H1 (cell line): Measurements from ENCODE around the gene POLR3C. TPM values are rescaled to one million over a fixed set of nuclear protein-coding genes. Genes with fewer than 3 reads are reported as not detected.

Source experiments
- CTCF ChIA-PET: fragments of 300-600 bp; sonication (Branson Sonifier 250); formaldehyde crosslinking; loops from one replicate; lab custom pipeline; 2021; ENCODE audit not compliant: partially characterized antibody; lab: Charles Lee
- POLR2A ChIA-PET: fragments of 300-600 bp; sonication (Branson Sonifier 250); formaldehyde crosslinking; loops from one replicate; lab custom pipeline; 2021; ENCODE audit warnings: inconsistent platforms; ENCODE audit not compliant: partially characterized antibody; lab: Charles Lee
- DNase-seq, 2 experiments: peaks; one replicate each; pipeline versions ENCODE4 v3.0.0 to v3.0.0-alpha.2; 2010 to 2022; ENCODE audit warnings: low spot score in 2 of 2, low read depth in 1 of 2, mixed read lengths in 1 of 2
- FAIRE-seq: peaks from 2 replicates; lab custom pipeline; 2011; peaks lifted over from hg19 to GRCh38; lab: Jason Lieb, UNC
- H2AFZ ChIP-seq: 2 replicates; pipeline ENCODE4 v1.8.1; 2012; ENCODE audit warnings: low read length, inconsistent platforms
- H2AK5ac ChIP-seq: 2 replicates; pipeline ENCODE4 v1.6.1; 2013; ENCODE audit warnings: low read depth, low read length
- H2BK120ac ChIP-seq: replicated peaks from 2 replicates; pipeline ENCODE3; 2013; ENCODE audit warnings: low read depth, low read length, inconsistent platforms
- H2BK12ac ChIP-seq: 2 replicates; pipeline ENCODE4 v1.6.1; 2013; ENCODE audit warnings: low read depth, low read length
- H2BK15ac ChIP-seq: 2 replicates; pipeline ENCODE4 v1.6.1; 2013; ENCODE audit warnings: low read length
- H2BK20ac ChIP-seq: 2 replicates; pipeline ENCODE4 v1.6.1; 2013; ENCODE audit warnings: low read length
- H2BK5ac ChIP-seq: 2 replicates; pipeline ENCODE4 v1.6.1; 2013; ENCODE audit warnings: low read depth, low read length
- H3K14ac ChIP-seq: 2 replicates; pipeline ENCODE4 v1.6.1; 2013; ENCODE audit warnings: inconsistent platforms; ENCODE audit not compliant: insufficient read length
- H3K18ac ChIP-seq: 2 replicates; pipeline ENCODE4 v1.6.1; 2013; ENCODE audit warnings: low read length; ENCODE audit errors: extremely low read depth
- H3K23ac ChIP-seq: 2 replicates; pipeline ENCODE4 v1.6.1; 2013; ENCODE audit warnings: inconsistent platforms; ENCODE audit not compliant: insufficient read length
- H3K23me2 ChIP-seq: 2 replicates; pipeline ENCODE4 v1.6.1; 2013; ENCODE audit warnings: low read depth, low read length
- H3K27ac ChIP-seq: 2 replicates; pipeline ENCODE4 v1.6.1; 2011; ENCODE audit warnings: low read depth, low read length, inconsistent platforms
- H3K27me3 ChIP-seq, 4 experiments: replicated peaks in 1 of 4; 1 replicate in 1 of 4; 2 replicates in 3 of 4; pipeline versions ENCODE4 v1.6.1 to v1.8.1; 2011 to 2013; ENCODE audit warnings: low read length in 3 of 4, mild to moderate bottlenecking in 3 of 4, inconsistent platforms in 2 of 4, mixed read lengths in 2 of 4, moderate library complexity in 1 of 4; ENCODE audit not compliant: control insufficient read depth in 3 of 4, insufficient read depth in 3 of 4; ENCODE audit errors: extremely low read depth in 1 of 4
- H3K36me3 ChIP-seq, 4 experiments: 2 replicates each; pipeline versions ENCODE4 v1.6.1 to v1.8.1; 2011 to 2013; ENCODE audit warnings: mild to moderate bottlenecking in 4 of 4, low read length in 3 of 4, moderate library complexity in 2 of 4, control low read depth in 1 of 4, inconsistent platforms in 1 of 4; ENCODE audit not compliant: insufficient read depth in 4 of 4, control insufficient read depth in 2 of 4
- H3K4ac ChIP-seq: replicated peaks from 2 replicates; pipeline ENCODE3; 2013; ENCODE audit warnings: low read length, low read depth, mixed read lengths, inconsistent platforms; ENCODE audit not compliant: insufficient read length
- H3K4me1 ChIP-seq, 4 experiments: replicated peaks in 1 of 4; 1 replicate in 1 of 4; 2 replicates in 3 of 4; pipeline versions ENCODE4 v1.6.1 to v1.8.1; 2011 to 2013; ENCODE audit warnings: low read length in 3 of 4, inconsistent platforms in 2 of 4, mixed read lengths in 1 of 4; ENCODE audit not compliant: insufficient read depth in 4 of 4, control insufficient read depth in 3 of 4
- H3K4me2 ChIP-seq, 2 experiments: 2 replicates each; pipeline versions ENCODE4 v1.6.1 to v1.8.1; 2011 to 2013; ENCODE audit warnings: low read depth in 2 of 2, low read length in 2 of 2, control low read depth in 1 of 2, inconsistent platforms in 1 of 2, mild to moderate bottlenecking in 1 of 2; ENCODE audit not compliant: insufficient read depth in 1 of 2
- H3K4me3 ChIP-seq, 4 experiments: fragments of 200-600, 300-600 bp in 1 of 4; sonication (generic), shearing (Covaris generic), sonication (Bioruptor Twin) in 1 of 4; 2 replicates each; pipeline versions ENCODE4 v1.5.1 to v1.8.1; 2011 to 2016; ENCODE audit warnings: low read length in 4 of 4, low read depth in 3 of 4, control low read depth in 2 of 4, inconsistent platforms in 2 of 4, mild to moderate bottlenecking in 2 of 4, mixed read lengths in 1 of 4, moderate library complexity in 1 of 4; ENCODE audit not compliant: insufficient read depth in 2 of 4; ENCODE audit errors: extremely low read depth in 1 of 4
- H3K56ac ChIP-seq: replicated peaks from 2 replicates; pipeline ENCODE3; 2013; ENCODE audit warnings: low read depth, mild to moderate bottlenecking, mixed read lengths, low read length, inconsistent platforms; ENCODE audit not compliant: insufficient read length
- H3K79me1 ChIP-seq: 2 replicates; pipeline ENCODE4 v1.6.1; 2013; ENCODE audit warnings: low read depth, low read length, control low read depth
- H3K79me2 ChIP-seq, 2 experiments: 2 replicates each; pipeline versions ENCODE4 v1.6.1 to v1.8.1; 2012 to 2013; ENCODE audit warnings: low read length in 2 of 2, mild to moderate bottlenecking in 2 of 2, inconsistent platforms in 1 of 2; ENCODE audit not compliant: insufficient read depth in 2 of 2, control insufficient read depth in 1 of 2
- H3K9ac ChIP-seq, 4 experiments: replicated peaks in 1 of 4; 1 replicate in 1 of 4; 2 replicates in 3 of 4; pipeline versions ENCODE4 v1.6.1 to v1.8.1; 2011 to 2013; ENCODE audit warnings: low read depth in 3 of 4, low read length in 3 of 4, control low read depth in 2 of 4, mild to moderate bottlenecking in 2 of 4, moderate library complexity in 2 of 4, inconsistent platforms in 1 of 4; ENCODE audit errors: extremely low read depth in 1 of 4
- H3K9me3 ChIP-seq, 2 experiments: 2 replicates each; pipeline versions ENCODE4 v1.6.1 to v1.8.1; 2012 to 2013; ENCODE audit warnings: mild to moderate bottlenecking in 2 of 2, moderate library complexity in 2 of 2, control low read depth in 1 of 2, inconsistent platforms in 1 of 2, low read depth in 1 of 2, low read length in 1 of 2, mixed read lengths in 1 of 2; ENCODE audit not compliant: insufficient read depth in 2 of 2
- H4K20me1 ChIP-seq, 2 experiments: replicated peaks in 1 of 2; 2 replicates each; pipeline versions ENCODE3 to v1.8.1; 2011 to 2013; ENCODE audit warnings: inconsistent platforms in 2 of 2, low read length in 2 of 2, mild to moderate bottlenecking in 1 of 2; ENCODE audit not compliant: insufficient read depth in 2 of 2, control insufficient read depth in 1 of 2
- H4K5ac ChIP-seq: 2 replicates; pipeline ENCODE4 v1.6.1; 2013; ENCODE audit warnings: low read length, low read depth, mixed read lengths, inconsistent platforms; ENCODE audit not compliant: insufficient read length
- H4K8ac ChIP-seq: 2 replicates; pipeline ENCODE4 v1.8.0; 2013; ENCODE audit warnings: mild to moderate bottlenecking, moderate library complexity, low read length, inconsistent platforms; ENCODE audit not compliant: insufficient read depth; ENCODE audit errors: extremely low read depth
- H4K91ac ChIP-seq: replicated peaks from 2 replicates; pipeline ENCODE3; 2013; ENCODE audit warnings: low read length, mixed read lengths, inconsistent platforms; ENCODE audit not compliant: insufficient read length
- EZH2 ChIP-seq: fragments of 200-600 bp; sonication (generic); IDR thresholded peaks from 2 replicates; pipeline ENCODE4 v1.7.1; 2012; ENCODE audit warnings: low read depth, mild to moderate bottlenecking, moderate library complexity, low read length, inconsistent platforms; ENCODE audit not compliant: severe bottlenecking
- NRF1 ChIP-seq: IDR thresholded peaks from 2 replicates; pipeline ENCODE4 v1.6.1; 2011; ENCODE audit warnings: mild to moderate bottlenecking, low read depth, low read length, improper control_type of control experiment
- RBBP5 ChIP-seq: IDR thresholded peaks from 2 replicates; pipeline ENCODE4 v1.7.1; 2012; ENCODE audit warnings: low read depth, mild to moderate bottlenecking, inconsistent platforms, low read length, moderate library complexity, borderline replicate concordance
- RNF2 ChIP-seq: fragments of 200-900, 300-1000 bp; sonication (generic); IDR thresholded peaks from 2 replicates; pipeline ENCODE4 v1.7.1; 2016; ENCODE audit warnings: borderline replicate concordance, low read depth, mild to moderate bottlenecking, antibody characterized with exemption, low read length; ENCODE audit not compliant: poor library complexity, severe bottlenecking; ENCODE audit errors: missing control alignments
- SIRT6 ChIP-seq: IDR thresholded peaks from one replicate; pipeline ENCODE4 v1.7.1; 2012; ENCODE audit warnings: low read length, inconsistent platforms
- SP2 ChIP-seq: IDR thresholded peaks from 2 replicates; pipeline ENCODE4 v1.6.1; 2012; ENCODE audit warnings: mild to moderate bottlenecking, low read length, inconsistent platforms
- ZNF274 ChIP-seq: IDR thresholded peaks from 2 replicates; pipeline ENCODE4 v1.7.0; 2012; ENCODE audit warnings: low read length, borderline replicate concordance; ENCODE audit errors: extremely low read depth
- WGBS, 2 experiments: shearing (Covaris generic) in 1 of 2; methylation state at CpG; one replicate each; pipeline versions ENCODE4 v1.1.6 to v1.1.7; 2013 to 2015; ENCODE audit warnings: low lambda C conversion rate in 2 of 2, mixed read lengths in 2 of 2, inconsistent platforms in 1 of 2, low coverage in 1 of 2, missing lambda C conversion rate in 1 of 2; ENCODE audit not compliant: insufficient replicate concordance in 2 of 2, insufficient coverage in 1 of 2, insufficient read length in 1 of 2; ENCODE audit errors: extremely low coverage in 1 of 2, missing lambda C conversion rate in 1 of 2; 5-methylcytosine and 5-hydroxymethylcytosine counted together
- polyA plus RNA-seq, 7 experiments: library from polyadenylated mRNA; depleted of rRNA in 3 of 7; stranded (reverse) in 5 of 7; unstranded in 2 of 7; fragments of >200 nt in 5 of 7; fragments of 200-250 nt in 2 of 7; gene quantifications; 1 replicate in 5 of 7; 2 replicates in 1 of 7; 4 replicates in 1 of 7; pipeline versions ENCODE4 v1.2.1 to v1.2.3, GENCODE V29; 2011 to 2013; ENCODE audit warnings: missing spikeins in 2 of 7, mixed read lengths in 2 of 7
- total RNA-seq: library from RNA; stranded (reverse); fragmentation: NEBNext Ultra II Directional; extraction: Animal tissue kit (Norgen Biotek cat#: 25700); gene quantifications from 2 replicates; pipeline ENCODE4 v1.2.1, GENCODE V29; 2021

Gene POLR3C
- total and polyA plus RNA-seq, 2 of the 8 experiments (the other 6 are each of a cell fraction or from before 2014, with no cell fraction given): 26.8 TPM

GRCh38 chr1:145786271-145786670 is 37.7 kb upstream of the POLR3C start:
- FAIRE-seq (no peak), DNase-seq (no peak)
- Histone ChIP-seq H3K27me3 (no peaks in the 10 kb centered on the region), H2BK120ac (no peak overlapping the region), H4K91ac (no peak overlapping the region), H3K79me1 (no peaks in the 10 kb centered on the region), H3K4me2 (no peak overlapping the region), H4K5ac (no peak overlapping the region), H3K9me3 (no peaks in the 10 kb centered on the region), H2BK5ac (no peak overlapping the region), H2AK5ac (no peak overlapping the region), H3K56ac (no peak overlapping the region), H3K36me3 (no peaks in the 10 kb centered on the region; a peak in 1 of 8 replicates), H3K18ac (no peak overlapping the region), H2BK12ac (no peak overlapping the region), H2AFZ (no peak overlapping the region), H3K4me1 (no peaks in the 10 kb centered on the region), H2BK15ac (no peak overlapping the region), H4K8ac (no peak overlapping the region), H3K4me3 (no peak overlapping the region), H3K14ac (no peak overlapping the region)
- no peak for TF ChIP-seq NRF1
- no peak for TF ChIP-seq EZH2
- TF ChIP-seq ZNF274: no peak
- no peak for TF ChIP-seq RBBP5
- no peak for TF ChIP-seq SP2
- no peak for TF ChIP-seq SIRT6
- TF ChIP-seq RNF2: no peak
- TF ChIP-seq, all 59 proteins: peak for 0
- H2BK20ac ChIP-seq: no peak overlapping the region
- CTCF ChIA-PET: no interaction called here
- H3K27ac ChIP-seq: no peak overlapping the region
- H3K23me2 ChIP-seq: no peaks in the 10 kb centered on the region
- peaks cover 0 to 1% of the 10 kb centered on the region in 2 experiments for H4K20me1 ChIP-seq
- no peaks in the 10 kb centered on the region for H3K79me2 ChIP-seq
- POLR2A ChIA-PET: no interaction called here
- H3K23ac ChIP-seq: no peak overlapping the region
- H3K4ac ChIP-seq: no peak overlapping the region
- 9% methylated on average over 1 of the region's 1 CpG; no CpG with 5 or more reads in 1 of the 2 experiments for WGBS, 2 experiments
- no peak overlapping the region for H3K9ac ChIP-seq
